IPS-NIHi11 (cell line): Measurements from ENCODE around the gene CRYBG2.
"Not testable (repeated sequence)": the region's sequence is repeated elsewhere in the genome, so short reads cannot be mapped to it uniquely, and the experiment has no call there.

ENCODE experiments used
- DNase-seq: peaks from one replicate; pipeline ENCODE4 v3.0.0; 2012; ENCODE audit warnings: mixed read lengths, low spot score

CRYBG2 gene

GRCh38 chr1:26321315-26322041 is 32.5 kb downstream of the CRYBG2 start:
- DNase-seq = peak; percentile 90

- no peak for DNase-seq
Measured at GRCh38 chr1:26320896-26321295, 33.0 kb downstream of the CRYBG2 start.

DNA sequence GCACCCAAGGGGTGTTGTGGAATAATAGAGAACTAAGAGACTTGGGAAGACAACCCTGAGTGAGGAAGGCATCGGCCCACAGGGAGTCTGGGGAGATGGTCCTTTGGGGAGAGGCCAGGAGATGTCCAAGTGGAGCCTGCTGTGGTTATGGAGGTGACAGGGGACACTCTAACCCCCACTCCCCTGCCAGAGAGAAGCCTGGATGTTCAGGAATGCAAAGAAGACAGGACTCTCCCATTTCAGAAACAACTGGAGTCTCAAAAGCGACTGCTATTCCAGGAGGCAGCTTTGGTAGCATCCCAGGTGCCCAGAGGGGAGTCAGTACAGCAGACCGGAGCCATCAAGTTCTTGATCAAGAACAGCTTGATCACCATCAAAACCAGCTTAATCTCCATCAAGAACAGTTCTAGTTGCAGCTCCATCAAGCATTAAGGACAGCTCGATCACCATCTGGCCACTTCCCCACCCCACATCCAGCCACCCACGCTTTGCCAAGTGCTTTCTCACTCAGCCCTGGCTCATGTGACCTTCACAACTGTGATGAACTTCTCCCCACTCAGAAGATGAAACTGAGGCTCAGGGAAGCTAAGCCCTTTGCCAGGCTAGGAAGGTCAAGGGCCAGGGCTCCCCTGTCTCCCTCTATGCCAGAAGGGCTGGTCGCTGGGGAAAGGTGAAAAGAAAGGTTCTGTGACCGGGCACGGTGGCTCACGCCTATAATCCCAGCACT is 35.4 kb downstream of the CRYBG2 start:
- DNase-seq = no peak

GRCh38 chr1:26317612-26318337 is 36.2 kb downstream of the CRYBG2 start, which contains the start of gene CD52:
Gene CD52 (plus strand): TSS chr1:26317958. CDS start chr1:26318018, 60 bp downstream.
- peak; percentile 68 for DNase-seq

DNA sequence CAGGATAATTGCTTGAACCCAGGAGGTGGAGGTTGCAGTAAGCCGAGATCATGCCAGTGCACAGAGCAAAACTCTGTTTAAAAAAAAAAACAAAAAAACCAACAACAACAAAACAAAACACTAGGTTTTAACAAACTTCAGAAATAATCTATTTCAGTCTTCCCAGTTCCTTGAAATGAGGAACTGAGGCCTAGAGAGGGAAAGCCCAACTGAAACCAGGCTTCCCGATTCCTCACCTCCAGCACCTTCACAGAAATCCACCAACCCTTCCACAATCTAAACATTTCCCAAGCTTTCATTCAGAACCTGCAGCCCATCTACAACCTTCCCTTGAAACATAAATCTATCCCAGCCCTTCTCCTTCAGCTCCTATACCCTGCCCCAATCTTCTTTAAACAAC is 36.8 kb downstream of the CRYBG2 start:
- DNase-seq = no peak

DNA sequence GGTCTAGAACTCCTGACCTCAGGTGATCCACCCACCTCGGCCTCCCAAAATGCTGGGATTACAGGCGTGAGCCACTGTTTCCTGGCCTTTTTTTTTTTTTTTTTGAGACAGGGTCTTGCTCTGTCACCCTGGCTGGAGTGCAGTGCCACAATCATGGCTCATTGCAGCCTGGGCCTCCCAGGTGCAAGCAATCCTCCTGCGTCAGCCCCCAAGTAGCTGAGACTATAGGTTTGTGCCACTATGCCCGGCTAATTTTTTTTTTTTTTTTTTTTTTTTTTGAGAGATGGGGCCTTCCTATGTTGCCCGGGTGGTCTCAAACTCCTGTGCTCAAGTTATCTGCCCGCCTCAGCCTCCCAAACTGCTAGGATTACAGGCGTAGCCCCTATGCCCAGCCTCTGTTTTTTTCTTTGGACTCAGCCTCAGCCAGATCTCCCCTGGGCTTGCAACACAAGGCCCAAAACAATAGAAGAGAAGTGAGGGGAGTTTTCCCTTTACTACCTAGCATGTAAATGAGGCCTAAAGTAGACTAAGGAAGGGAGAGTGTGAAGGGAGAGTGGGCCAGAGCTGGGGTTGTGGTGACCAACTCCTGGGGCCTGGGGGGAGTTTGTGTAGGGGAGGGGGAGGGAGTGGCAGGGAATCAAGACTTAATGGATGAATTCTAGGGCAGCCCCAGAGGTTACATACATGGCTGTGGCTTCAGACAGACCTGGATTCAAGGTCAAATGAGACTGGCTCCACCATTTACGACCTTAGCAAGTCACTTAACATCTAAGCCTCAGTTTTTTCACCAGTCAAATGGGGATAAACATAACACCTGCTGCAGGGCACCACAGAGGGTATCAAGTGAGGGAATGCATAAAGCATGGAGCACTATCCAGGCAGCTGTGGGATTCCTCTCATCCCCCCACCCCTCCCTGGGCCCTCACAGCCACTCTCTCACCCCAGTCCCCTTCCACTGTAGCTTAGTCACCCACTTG is 37.8 kb downstream of the CRYBG2 start:
- DNase-seq = no peak

DNA sequence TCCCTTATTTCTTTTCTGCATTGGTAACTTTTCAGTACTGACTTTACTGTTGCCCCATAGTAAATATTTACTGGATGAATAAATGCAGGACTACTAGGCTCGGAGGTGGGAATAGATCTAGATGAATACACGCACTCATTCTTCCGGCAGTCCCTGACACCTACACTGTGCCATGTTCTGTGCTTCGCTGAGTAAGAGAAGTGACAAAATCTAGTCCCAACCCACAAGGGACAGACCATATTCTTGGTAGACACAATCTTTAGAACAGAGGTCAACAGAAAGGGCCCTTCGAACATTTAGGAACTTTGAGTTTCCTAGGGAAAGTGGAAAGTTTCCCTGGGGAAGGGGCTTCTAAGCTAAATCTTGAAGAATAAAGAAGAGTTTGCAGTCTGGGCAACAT is 39.4 kb downstream of the CRYBG2 start:
- no peak for DNase-seq

DNA sequence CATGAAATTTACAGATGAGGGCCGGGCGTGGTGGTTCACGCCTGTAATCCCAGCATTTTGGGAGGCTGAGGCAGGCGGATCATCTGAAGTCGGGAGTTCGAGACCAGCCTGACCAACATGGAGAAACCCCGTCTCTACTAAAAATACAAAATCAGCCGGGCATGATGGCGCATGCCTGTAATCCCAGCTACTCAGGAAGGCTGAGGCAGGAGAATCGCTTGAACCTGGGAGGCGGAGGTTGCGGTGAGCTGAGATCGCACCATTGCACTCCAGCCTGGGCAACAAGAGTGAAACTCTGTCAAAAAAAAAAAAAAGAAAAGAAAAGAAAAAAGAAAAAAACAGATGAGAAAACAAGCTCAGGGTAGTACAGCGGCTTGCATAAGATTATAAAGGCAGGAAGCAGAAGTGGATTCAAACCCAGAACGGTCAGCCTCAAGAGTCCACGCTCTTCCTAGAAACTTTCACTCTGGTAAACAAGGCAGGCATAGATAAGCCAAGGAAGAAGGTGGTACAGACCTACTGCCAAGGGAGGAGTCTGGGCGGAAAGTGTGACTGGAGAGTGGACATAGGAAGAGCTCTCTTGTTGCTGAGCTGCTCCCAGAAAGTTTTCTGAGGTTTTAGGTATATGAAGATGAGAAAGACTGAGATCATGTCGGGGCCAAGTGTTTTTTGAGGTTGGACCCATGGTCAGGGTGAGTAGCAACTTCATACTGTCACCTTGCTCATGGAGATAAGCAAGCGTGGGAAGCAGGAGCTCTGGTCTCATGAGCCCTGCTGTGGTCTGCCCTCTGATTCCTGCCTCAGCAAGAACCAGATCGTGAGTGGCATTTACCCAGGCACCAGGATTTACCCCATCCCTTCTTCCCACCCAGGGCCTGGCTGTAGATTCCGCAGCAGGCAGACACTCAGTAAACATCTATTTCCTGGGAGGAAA is 45.7 kb downstream of the CRYBG2 start:
- not testable (repeated sequence) for DNase-seq

DNA sequence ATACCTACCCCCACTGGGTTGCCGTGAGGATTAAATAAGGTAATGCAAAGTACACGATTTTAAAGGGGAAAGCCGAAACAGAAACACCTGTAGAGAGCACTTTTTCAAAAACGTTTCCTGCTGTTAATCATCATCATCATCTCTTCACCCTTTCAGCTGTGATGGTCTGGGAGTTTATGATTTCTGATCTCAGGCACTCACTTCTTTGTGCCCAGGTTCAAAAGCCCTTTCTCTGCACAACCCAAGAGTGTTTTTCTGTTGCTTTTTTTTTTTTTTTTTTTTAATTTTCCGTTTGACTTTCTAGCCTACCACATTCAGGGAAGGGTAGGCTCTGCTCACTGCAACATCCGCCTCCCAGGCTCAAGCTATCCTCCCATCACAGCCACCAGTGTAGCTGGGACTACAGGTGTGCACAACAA is 46.6 kb downstream of the CRYBG2 start:
- DNase-seq = no peak

DNA sequence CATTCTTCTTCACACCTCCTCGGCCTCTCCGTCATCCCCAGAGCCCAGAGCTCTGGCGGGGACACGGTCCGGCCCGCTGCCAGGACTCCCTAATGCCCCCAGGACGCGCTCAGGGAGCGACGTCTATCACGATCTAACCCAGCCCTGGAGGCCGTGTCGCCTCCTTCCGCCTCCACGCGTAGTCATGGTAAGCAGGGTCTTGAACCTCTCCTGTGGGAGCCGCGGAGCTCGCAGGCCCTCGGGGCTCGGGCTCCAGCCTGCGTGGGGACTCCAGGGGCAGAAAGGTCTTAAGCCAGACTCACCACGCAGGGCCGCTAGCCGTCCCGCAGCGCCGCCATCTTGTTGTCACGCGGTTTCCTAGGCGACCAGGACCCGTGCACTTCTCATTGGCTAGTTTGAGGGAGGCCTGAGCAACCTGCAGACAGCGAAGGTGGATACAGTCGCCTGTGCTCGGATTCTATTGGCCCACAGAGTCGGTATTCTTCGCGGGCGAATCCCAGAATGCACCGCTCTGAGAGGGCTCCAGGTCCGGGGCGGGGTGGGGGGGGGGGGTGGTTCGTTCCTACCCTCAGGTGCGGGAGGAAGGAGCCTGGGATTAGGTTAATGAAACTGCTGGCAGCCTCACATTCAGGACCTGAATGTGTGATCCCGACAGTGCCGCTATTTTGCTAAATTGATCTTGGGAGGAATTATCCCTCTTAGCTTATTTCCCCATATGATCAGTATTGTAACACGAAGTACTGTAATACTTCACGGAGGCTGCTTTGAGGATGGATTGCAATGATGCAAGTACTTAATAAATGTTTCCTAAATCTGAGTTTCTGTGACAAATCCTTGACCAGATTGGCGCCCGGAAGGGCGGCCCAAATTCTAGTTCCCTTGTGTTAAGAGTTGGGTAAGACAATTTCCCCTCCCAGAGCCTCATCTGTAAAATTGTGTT is 47.4 kb downstream of the CRYBG2 start, which contains the start of gene UBXN11:
Gene UBXN11, minus strand, starts transcription at position 347 of the 940 bp plus-strand sequence. CDS start 3,753 bp downstream, outside the sequence.
- peak; percentile 100 for DNase-seq

DNA sequence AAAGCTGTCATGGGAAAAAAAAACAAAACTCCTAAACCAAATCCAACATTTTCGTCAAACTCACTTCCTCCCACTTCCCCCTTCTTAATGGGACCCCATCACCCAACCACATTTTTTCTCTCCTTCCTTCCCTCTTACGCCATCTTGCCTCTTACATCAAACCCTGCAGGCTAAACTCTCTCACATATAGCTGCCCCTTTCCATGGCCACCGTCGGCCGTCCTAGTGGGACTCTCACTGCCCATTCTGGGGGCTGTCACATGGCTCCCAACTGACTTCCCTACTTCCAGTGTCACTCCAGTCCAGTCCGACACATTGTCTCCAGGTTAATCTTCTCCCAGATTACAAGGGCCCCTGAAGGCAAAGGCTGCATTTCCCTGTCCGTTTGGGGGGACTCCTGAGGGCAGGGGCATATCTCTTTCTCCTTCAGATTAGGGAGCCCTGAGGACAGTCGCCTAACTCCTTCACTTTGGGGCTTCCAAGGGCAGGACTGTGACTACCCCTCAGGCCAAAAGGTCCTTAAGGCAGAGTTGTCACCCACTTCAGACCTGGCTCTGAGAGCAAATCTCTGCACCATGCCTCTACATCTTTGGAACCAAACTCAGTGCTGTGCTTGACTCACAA is 48.2 kb downstream of the CRYBG2 start:
- no peak for DNase-seq

GRCh38 chr1:26302733-26303405 is 51.1 kb downstream of the CRYBG2 start:
- DNase-seq = no peak

DNA sequence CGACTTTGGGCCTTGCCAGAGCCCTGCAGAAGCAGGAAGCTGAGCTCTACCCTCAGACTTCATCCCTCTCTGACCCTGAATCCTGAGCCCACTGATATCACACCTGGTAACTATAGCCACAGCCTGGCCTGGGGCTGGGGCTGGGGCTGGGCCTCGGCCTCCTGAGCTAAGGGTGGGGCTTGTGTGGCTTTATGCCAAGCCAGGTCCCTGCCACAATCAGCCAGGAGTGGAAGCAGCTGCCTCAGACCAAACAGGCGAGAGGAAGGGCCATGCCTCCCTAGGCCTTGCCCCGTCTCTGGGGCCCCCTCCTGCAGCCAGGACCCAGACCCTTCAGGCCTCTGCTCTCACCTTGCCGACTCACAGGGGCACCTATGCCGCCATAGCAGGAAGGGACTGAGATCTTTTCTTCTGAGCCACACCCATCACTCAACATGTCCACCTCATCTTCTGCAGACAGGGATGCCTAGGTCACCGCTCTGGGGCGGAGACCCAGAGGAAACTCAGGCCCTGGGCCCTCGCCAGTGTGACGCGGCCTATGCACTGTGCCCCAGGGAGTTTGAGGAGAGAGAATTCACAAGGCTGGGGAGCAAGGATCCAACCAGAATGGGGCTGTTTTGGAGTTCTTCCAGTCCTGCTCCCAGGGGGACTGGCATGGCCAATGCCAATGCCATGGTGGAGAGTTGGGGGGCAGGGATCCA is 53.2 kb downstream of the CRYBG2 start:
- no peak for DNase-seq

DNA sequence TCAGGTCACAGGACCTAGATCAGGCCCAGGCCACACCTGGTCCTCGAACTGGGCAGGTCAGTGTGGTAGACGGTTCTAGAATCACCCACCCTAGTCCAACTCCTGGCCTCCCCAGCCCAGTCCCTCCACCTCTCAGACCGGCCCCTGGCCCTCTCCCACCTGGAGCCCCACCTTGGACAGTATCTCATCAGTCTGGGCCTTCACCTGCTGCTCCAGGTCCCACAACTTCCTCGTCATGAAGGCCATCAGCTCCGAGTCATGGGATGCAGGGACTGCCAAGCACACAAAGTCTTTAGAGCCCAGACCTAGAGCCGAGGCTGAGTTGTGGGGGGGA is 56.2 kb downstream of the CRYBG2 start:
- no peak for DNase-seq

GRCh38 chr1:26297057-26297790 is 56.7 kb downstream of the CRYBG2 start:
- no peak for DNase-seq

DNA sequence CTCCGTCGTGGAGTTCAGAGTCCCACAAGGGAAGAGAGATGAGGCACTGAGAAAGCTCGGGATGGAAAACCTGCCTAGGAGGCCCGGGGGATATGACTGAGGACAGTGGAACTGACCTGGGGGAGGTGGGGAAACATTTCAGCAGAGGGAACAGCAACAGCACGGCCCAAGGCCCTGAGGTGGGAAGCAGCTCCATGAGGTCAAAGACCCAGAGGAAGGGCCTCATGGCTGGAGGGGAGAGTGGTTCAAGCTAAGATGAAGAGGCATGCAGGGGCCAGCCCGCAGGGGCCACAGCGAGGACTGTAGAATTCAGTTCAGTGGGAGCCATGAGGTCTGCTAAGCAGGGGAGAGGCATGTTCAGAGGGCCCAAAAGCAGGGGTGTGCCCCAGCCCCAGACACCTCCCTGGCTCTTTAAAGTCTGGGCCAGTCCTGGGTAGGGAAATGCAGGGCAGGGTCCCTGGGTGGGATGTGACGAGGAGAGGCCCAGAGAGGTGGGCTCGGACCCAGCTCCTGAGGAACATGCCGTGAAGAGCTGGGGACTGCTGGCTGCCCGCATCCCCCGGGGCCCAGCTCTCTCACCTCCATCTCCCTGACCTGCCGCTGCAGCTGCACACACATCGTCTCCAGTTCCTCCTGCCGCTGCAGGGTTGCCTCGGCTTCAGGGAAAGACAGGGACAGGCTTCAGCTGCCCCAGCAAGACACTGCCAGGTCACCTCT is 57.4 kb downstream of the CRYBG2 start:
- DNase-seq = no peak
